ENCODE measurements around the gene CLEC17A. TPM values are rescaled to one million over a fixed set of nuclear protein-coding genes. Genes with fewer than 3 reads are reported as not detected.

CLEC17A gene
- total and polyA plus RNA-seq, 12 donors = 0.12 TPM; not detected in 11

DNA sequence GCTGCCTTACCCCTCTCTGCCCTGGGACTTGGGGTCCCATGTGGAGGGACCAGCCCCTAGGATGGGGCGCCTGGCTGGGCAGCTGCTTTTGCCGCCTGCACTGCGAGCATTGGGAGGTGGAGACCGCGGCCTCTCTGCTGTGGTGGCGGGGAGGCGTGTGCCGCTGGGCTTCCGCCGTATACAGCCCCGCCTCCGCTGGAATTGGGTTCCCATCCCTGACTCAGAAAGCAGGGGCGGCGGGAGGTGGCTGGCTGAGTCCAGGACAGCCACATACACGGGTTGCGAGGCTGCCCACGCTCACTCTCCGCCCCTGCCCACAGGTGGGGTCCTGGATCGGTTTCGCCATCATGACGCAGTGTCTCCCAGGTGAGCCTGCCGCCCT is 17.6 kb upstream of the CLEC17A start:
- WGBS, 2 donors = 91 to 93% methylated on average over 22 of the region's 22 CpGs
- ATAC-seq (no peak), DNase-seq (no peak)
- peaks cover 21 to 54% (median 40%) of the 10 kb centered on the region in 9 donors for H3K4me1 ChIP-seq
- H3K27me3 ChIP-seq = no peaks in the 10 kb centered on the region
- no peak overlapping the region for H3K27ac ChIP-seq
- TF ChIP-seq, protein P1, sequence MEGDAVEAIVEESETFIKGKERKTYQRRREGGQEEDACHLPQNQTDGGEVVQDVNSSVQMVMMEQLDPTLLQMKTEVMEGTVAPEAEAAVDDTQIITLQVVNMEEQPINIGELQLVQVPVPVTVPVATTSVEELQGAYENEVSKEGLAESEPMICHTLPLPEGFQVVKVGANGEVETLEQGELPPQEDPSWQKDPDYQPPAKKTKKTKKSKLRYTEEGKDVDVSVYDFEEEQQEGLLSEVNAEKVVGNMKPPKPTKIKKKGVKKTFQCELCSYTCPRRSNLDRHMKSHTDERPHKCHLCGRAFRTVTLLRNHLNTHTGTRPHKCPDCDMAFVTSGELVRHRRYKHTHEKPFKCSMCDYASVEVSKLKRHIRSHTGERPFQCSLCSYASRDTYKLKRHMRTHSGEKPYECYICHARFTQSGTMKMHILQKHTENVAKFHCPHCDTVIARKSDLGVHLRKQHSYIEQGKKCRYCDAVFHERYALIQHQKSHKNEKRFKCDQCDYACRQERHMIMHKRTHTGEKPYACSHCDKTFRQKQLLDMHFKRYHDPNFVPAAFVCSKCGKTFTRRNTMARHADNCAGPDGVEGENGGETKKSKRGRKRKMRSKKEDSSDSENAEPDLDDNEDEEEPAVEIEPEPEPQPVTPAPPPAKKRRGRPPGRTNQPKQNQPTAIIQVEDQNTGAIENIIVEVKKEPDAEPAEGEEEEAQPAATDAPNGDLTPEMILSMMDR (IDR thresholded peaks at IDR 0.05) = no peak
- no peaks in the 10 kb centered on the region for H3K9me3 ChIP-seq
- peaks cover 0 to 53% (median 6%) of the 10 kb centered on the region in 9 donors for H3K36me3 ChIP-seq
- no peak overlapping the region for H3K4me3 ChIP-seq
- intact Hi-C loops (cut with DNase I) = no loop called here

DNA sequence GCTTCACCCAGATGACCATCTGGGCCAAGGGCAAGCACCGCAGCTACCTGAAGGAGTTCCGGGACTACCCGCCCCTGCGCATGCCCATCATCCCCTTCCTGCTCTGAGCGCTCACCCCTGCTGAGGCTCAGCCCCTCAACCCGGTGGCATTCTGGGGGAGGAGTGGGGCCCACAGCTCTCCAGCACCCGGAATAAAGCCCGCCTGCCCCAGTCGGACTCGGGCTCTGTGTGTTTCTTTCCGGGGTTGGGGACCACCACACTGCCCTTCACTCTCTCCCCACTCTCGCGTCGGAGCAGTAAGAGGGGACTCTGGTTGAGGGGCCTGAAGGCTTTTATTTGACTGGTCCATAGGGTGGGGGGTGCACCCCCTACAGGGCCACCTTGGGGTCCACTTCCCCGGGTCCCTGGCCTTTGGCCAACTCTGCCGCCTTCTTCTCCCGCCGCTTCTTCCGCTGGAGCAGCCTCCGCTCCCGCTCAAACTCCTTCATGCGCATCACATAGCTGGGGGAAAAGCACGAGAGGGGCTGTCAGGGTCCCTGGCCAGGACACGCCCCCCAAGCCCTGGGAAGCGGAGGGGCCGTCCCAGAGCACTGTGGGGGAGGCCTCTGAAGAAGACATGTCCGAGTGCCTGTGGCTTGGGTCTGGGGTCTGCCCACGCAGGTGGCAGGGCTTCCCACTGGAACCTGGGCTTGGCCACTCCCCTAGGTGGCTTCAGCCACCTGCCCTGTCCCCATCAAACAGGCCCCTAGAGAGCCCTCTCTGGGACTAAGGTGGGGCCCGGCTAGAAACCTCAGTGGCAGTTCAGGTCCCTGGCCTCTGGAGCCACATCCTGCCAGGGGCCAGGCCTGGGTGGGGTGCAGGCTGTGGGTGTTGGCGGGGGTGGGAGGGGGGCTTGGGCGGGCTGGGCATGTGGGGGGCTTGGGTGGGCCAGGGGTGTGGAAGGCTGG is 16.8 kb upstream of the CLEC17A start:
- WGBS, 2 donors = 85 to 89% methylated on average over 24 to 27 of the region's 31 CpGs
- H3K36me3 ChIP-seq = peaks cover 0 to 53% (median 6%) of the 10 kb centered on the region in 9 donors
- H3K27ac ChIP-seq = no peak overlapping the region
- peaks cover 16 to 54% (median 40%) of the 10 kb centered on the region in 9 donors for H3K4me1 ChIP-seq
- no peak overlapping the region for H3K4me3 ChIP-seq
- H3K27me3 ChIP-seq = no peaks in the 10 kb centered on the region
- DNase-seq = no peak
- H3K9me3 ChIP-seq = no peaks in the 10 kb centered on the region
- intact Hi-C loops (cut with DNase I) = no loop called here
- ATAC-seq = no peak
- TF ChIP-seq, protein P1 (IDR thresholded peaks at IDR 0.05) = no peak

DNA sequence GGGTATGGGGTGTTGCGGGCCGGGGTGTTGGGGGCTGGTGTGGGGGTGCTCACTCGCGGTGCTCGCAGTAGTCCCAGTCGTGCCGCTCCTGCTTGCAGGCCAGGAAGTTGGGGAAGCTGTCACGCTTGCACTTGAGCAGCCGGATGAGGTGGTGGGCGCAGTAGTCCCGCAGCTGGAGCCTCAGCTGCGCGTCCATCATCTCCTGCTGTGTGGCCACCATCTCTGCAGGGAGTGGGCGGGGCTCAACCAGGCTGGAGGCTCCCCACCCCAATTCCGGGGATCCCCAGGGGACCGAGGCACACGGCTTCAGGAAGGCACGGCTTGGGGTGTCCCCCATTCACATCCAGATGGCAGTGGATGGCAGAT is 16.2 kb upstream of the CLEC17A start:
- Histone ChIP-seq H3K27me3 (no peaks in the 10 kb centered on the region), H3K27ac (no peak overlapping the region), H3K4me1 (peaks cover 12 to 51% (median 37%) of the 10 kb centered on the region in 9 donors), H3K9me3 (no peaks in the 10 kb centered on the region), H3K36me3 (peaks cover 0 to 53% (median 6%) of the 10 kb centered on the region in 9 donors), H3K4me3 (no peak overlapping the region)
- WGBS, 2 donors = 74 to 75% methylated on average over 18 of the region's 18 CpGs
- ATAC-seq (no peak), DNase-seq (no peak)
- TF ChIP-seq, protein P1 (IDR thresholded peaks at IDR 0.05) = no peak
- intact Hi-C loops (cut with DNase I) = no loop called here

DNA sequence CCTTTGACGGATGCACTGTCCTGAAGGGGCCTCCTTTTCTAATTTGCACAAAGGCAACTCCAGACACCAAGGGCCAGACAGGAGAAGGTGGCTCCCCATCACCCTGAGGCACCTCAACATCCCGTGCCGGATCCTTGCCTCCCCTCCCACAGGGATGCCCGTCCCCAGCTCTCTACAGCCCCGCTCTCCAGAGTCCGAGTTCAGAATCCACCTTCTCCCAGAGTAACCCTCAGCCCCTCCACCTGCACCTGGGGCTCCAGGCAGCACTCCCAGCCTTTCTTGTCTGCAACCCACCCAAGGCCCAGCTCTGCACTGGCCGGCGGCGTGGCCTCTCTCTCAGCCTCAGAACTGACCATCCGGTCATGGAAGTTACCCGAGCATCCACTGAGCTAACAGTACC is 15.8 kb upstream of the CLEC17A start:
- TF ChIP-seq, protein P1 (IDR thresholded peaks at IDR 0.05) = no peak
- Histone ChIP-seq H3K36me3 (peaks cover 0 to 53% (median 6%) of the 10 kb centered on the region in 9 donors), H3K4me3 (no peak overlapping the region), H3K27me3 (no peaks in the 10 kb centered on the region), H3K4me1 (peaks cover 9 to 48% (median 33%) of the 10 kb centered on the region in 9 donors), H3K27ac (no peak overlapping the region), H3K9me3 (no peaks in the 10 kb centered on the region)
- WGBS, 2 donors = 80 to 81% methylated on average over 11 of the region's 11 CpGs
- intact Hi-C loops (cut with DNase I) = no loop called here
- DNase-seq = no peak
- no peak for ATAC-seq
